Hair follicle dermal papilla cell (primary cell): Measurements from ENCODE around the gene NPFFR1. TPM values are rescaled to one million over a fixed set of nuclear protein-coding genes. Genes with fewer than 3 reads are reported as not detected.

Experiments
- small RNA-seq: library from RNA; depleted of rRNA; stranded (forward); fragments of <200 nt; gene quantifications from one replicate; pipeline ENCODE3, GENCODE V24; 2012
- total RNA-seq: library from RNA; depleted of rRNA; stranded (reverse); fragments of >200 nt; gene quantifications from 2 replicates; pipeline ENCODE4 v1.2.3, GENCODE V29; 2012

The NPFFR1 gene
- total RNA-seq: not detected in 2 replicates

GRCh38 chr10:70283445-70284399, at the start of gene NPFFR1:
TSS of gene NPFFR1 (minus strand) at chr10:70284004. CDS start at chr10:70283676, 328 bp downstream.

GRCh38 chr10:70233109-70233938, 50.5 kb downstream of the NPFFR1 start, which contains the start of gene PPA1:
TSS of gene PPA1 (minus strand) at chr10:70233429. CDS start at chr10:70233327, 102 bp downstream.

Small RNAs within 50 kb of the gene (small RNA-seq; reads per million reads assigned to genes)
- 2.1 reads per million, percentile 48 among the genes with 10 or more reads in this experiment for gene RPS25P9

Other genes with a start within 250 kb of the NPFFR1 start
- gene MACROH2A2, start 231.2 kb downstream of the NPFFR1 start, total RNA-seq: 10.2 and 11.8 TPM in 2 replicates
- gene AIFM2, start 151.2 kb downstream of the NPFFR1 start, total RNA-seq: 9.2 and 12.2 TPM in 2 replicates
- gene TYSND1, start 137.3 kb downstream of the NPFFR1 start, total RNA-seq: 10.7 and 11.9 TPM in 2 replicates
- gene SAR1A, start 113.5 kb downstream of the NPFFR1 start, total RNA-seq: 260 and 285 TPM in 2 replicates
- 138 and 158 TPM in 2 replicates for gene PPA1, start 50.6 kb downstream of the NPFFR1 start, total RNA-seq
- 3.8 and 4.7 TPM in 2 replicates for gene LRRC20, start 98.6 kb upstream of the NPFFR1 start, total RNA-seq
- gene EIF4EBP2, start 120.1 kb upstream of the NPFFR1 start, total RNA-seq: 58.5 and 63.9 TPM in 2 replicates
- gene NODAL, start 157.7 kb upstream of the NPFFR1 start, total RNA-seq: not detected in 2 replicates
- 0.12 and 0.16 TPM in 2 replicates for gene PALD1, start 194.8 kb upstream of the NPFFR1 start, total RNA-seq